Middle frontal gyrus (tissue), 1 donor: ENCODE results near the gene PLCB1.
"Not testable (repeated sequence)": the region's sequence is repeated elsewhere in the genome, so short reads cannot be mapped to it uniquely, and the experiment has no call there.

Experiments
- DNase-seq: peaks from one replicate; pipeline ENCODE4 v3.0.0-alpha.2; 2015; ENCODE audit warnings: low spot score; ENCODE audit errors: extremely low spot score

The PLCB1 gene

GRCh38 chr20:8331740-8332412, 199.8 kb downstream of the PLCB1 start:
- DNase-seq, result no peak

DNA sequence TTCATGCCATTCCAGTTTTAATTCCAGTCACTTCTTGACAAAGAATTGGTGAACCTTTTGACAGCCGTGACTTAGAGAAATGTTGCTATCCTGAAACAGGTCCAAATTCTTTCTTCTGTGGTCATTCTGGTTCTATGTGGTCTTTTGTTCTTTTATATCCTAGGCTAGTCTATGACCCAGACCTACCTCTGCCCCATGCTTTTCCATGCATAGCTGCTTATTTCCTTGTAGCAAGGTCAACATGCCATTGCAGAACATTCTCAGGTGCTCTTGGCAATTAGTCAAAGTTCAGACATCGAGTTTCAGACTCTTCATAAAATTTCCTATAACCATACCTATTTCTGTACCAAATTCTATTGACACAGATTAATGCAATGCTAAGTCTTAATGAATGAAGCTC, 202.6 kb downstream of the PLCB1 start:
- DNase-seq, result no peak

DNA sequence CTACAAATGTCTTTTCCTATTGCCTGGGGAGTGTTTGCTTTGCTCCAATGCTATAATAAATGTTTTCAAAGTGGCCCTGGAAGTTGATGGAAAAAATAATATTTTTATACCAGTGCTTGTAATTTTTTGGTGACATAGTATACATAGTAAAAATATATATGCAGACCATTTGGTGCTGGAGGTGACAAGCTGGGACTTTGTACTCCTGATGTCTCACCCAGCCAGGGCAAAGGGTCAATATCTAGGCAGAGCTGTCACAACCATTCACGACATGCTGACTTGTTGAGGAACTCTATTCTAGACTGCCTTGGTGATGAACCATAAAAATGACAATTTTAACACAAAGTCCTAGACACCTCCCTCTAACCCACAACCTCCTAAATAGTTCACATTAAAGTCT, 203.0 kb downstream of the PLCB1 start:
- DNase-seq, result no peak

- DNase-seq, result no peak
Measured at GRCh38 chr20:8335495-8336195, 203.6 kb downstream of the PLCB1 start.

- no peak for DNase-seq
Measured at GRCh38 chr20:8339349-8339748, 207.3 kb downstream of the PLCB1 start.

- no peak for DNase-seq
Measured at GRCh38 chr20:8342391-8342790, 210.3 kb downstream of the PLCB1 start.

GRCh38 chr20:8344106-8344505, 212.0 kb downstream of the PLCB1 start:
- no peak for DNase-seq

- DNase-seq, result no peak
Measured at GRCh38 chr20:8344631-8345030, 212.6 kb downstream of the PLCB1 start.

DNA sequence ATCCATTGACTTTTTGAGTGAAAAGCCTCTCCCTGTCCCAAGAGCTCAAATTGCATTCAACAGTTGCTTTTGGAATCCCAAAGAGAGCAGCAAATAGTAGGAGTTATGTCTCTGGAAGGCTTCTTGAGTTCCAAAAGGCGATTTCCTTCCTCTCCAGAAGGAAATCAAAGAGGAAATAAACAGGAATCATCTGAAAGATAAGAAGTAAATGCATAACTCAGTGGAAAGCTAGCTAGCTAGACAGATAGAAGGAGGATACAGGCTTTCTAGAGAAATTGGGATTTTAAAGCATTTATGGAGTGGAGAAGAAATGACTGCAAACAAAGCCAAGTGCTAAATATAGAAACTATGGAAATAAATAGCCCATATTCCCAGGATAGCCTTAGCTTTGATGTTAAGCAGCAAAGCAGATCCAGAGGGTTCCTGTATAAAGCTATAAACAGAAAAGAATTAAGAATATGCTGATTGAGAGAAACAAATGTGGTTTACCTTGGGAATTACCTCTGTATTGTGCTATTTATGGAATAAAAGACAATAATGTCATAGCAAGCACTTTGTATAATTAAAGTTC, 214.7 kb downstream of the PLCB1 start:
- DNase-seq, result no peak

- not testable (repeated sequence) for DNase-seq
Measured at GRCh38 chr20:8350225-8350624, 218.2 kb downstream of the PLCB1 start.

DNA sequence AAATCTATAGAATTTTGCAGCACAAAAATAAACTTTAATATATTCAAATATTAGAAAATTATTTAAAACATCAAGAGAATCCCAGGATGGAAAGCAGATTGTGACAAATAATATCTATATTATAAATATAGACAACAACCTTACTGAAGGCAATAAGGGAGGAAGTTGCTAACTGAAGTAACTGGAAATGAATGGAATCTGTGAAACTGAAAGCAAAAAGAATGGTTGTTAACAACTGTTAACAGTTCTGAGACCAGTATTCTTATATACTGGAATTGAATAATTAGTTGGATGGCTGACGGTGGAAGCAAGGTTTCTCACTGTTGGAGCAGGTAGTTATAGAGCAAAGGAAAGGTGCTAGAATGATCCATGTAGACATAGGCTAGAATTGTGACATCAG, 220.4 kb downstream of the PLCB1 start:
- DNase-seq, result no peak

- DNase-seq, result no peak
Measured at GRCh38 chr20:8353512-8353911, 221.4 kb downstream of the PLCB1 start.

DNA sequence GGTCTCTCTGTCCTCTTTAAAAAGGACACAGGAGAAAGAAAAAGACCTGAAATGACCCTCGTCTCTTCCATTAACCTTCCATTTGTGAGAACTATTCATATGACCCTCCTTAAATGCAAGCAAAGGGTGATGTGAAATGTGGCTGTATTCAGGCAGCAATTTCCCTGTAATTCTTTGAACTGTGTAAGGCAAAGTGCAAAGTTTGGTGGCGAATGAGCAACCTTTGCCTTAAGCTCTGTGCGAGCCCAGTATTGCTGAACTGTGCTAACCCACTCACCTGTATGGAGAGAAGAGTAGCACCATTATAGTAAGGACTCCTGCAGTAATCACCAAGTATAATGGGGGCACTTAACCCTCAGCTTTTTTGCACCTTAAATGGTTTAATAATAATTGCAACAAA, 223.4 kb downstream of the PLCB1 start:
- DNase-seq, result no peak

GRCh38 chr20:8356806-8357205, 224.7 kb downstream of the PLCB1 start:
- DNase-seq, result no peak

DNA sequence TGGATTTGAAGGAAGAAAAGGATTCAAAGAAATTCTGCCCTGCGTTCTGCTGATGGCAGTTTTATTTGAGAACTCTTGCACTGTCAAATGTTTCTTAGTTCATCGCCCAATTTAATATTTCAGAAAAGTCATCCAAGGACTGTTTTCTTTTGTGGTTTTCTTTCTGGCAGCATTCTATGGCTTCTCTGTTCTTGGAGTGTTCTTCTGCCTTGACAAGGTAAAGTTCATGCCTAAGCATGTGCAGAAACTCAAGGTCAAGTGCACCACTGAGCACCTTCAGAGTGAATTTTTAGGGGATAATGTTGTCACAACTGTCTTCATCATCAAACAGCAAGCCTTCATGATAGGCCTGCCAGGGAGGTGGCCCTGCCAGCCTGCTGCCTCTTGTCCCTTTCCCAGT, 225.6 kb downstream of the PLCB1 start:
- no peak for DNase-seq

DNA sequence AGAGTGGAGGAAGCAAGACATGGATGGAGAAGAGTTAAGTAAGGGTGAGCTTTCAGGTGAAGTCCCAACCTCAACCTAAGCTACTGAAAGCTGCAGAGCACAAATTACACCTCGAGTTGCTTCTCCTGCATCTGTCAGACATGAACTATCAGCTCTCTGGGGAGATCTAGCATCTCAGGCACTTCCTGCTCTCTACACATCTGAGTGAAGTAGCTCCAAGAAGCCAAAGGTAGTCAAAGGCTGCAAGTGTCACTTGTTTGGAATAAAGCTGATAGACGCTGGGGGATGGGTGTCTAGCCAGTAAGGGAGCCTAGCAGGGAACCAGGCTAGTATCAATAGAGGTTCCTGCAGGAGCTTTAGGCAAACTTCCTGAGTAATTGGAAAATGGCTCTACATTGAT, 228.0 kb downstream of the PLCB1 start:
- no peak for DNase-seq

- no peak for DNase-seq
Measured at GRCh38 chr20:8361006-8361652, 229.1 kb downstream of the PLCB1 start.

DNA sequence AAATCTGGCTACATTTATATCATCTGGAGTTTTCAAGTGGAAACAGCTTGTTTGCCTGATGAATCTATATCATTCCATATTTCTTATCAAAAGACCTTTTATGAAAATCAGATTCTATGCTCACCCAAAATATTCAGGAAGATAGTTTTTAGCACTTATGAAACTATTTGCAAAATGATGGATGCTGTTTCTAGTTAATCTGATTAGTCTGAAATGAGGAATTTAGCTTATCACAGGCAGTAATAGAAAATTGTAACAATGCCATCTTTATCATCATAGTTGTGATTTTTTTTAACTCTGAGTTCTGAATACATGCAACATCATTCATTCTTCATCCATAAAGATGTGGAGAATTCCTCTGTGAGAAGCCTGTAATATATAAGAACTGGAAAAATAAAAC, 229.7 kb downstream of the PLCB1 start:
- no peak for DNase-seq

- DNase-seq, result no peak
Measured at GRCh38 chr20:8362457-8362856, 230.4 kb downstream of the PLCB1 start.

- DNase-seq, result no peak
Measured at GRCh38 chr20:8363970-8364733, 232.1 kb downstream of the PLCB1 start.

DNA sequence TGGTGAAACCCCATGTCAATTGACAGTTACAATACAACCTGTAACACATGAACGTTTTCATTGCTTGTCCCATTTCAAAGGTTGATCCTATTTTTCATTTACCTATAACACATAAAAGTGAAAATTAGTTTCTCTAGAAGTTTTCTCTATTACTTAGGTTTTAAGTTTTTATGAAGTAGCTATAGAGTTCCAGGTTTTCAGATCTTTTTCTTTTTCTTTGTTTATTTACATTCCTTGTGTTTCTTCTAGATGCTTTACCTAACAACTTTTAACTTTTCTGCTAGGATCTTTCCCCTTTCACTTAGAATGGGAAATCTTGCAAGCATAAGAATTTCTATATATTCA, 232.6 kb downstream of the PLCB1 start:
- DNase-seq, result no peak

DNA sequence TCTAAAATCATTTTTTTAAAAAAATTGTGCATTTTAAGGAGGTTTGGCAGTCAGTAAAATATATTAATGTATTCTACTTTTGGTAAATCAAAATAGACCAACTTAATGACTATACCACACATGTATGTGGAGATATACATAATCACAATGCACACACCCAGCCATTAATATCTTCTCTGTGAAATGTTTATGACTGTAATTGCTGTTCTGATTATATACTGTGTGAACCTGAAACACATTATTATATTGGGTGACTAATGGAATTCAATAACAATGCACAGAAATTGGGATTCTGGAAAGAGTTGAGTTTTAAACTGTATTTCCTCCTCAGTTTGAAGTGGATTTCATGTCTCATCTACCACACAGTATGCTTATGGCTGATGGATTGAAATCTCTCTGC, 233.6 kb downstream of the PLCB1 start:
- DNase-seq, result no peak
